ENCODE data around the gene CPS1.
A peak's percentile ranks its signal among the peaks of the same experiment; 100 is the strongest.

- TF ChIP-seq CTCF (IDR thresholded peaks at IDR 0.05; ENCODE audit: low read length) (peak; percentile 31; the same call in 1 of the 2 replicates), EZH2 (IDR thresholded peaks at IDR 0.05; ENCODE audit: borderline replicate concordance, low read length) (no peak)
These were observed 107.3 kb downstream of the CPS1 start for GRCh38 chr2:210663631-210664089.

Measured in OCI-LY1 (cell line).